Keratinocyte (primary cell): Measurements from ENCODE around the gene ZNF581. TPM values are rescaled to one million over a fixed set of nuclear protein-coding genes. Genes with fewer than 3 reads are reported as not detected.

Source experiments
- DNase-seq: peaks from one replicate; pipeline ENCODE4 v3.0.0-alpha.2; 2011; ENCODE audit warnings: low read depth, missing footprints, low spot score
- FAIRE-seq: peaks from 2 replicates; lab custom pipeline; 2011; peaks lifted over from hg19 to GRCh38; lab: Jason Lieb, UNC
- H2AFZ ChIP-seq: 2 replicates; pipeline ENCODE4 v1.6.0; 2012; ENCODE audit warnings: low read length, control low read depth, inconsistent platforms; ENCODE audit not compliant: control insufficient read depth
- H3K27ac ChIP-seq: 2 replicates; pipeline ENCODE4 v1.5.1; 2011; ENCODE audit warnings: low read length; ENCODE audit not compliant: control insufficient read depth, insufficient read depth
- H3K27me3 ChIP-seq: 3 replicates; pipeline ENCODE4 v1.6.0; 2011; ENCODE audit warnings: low read length; ENCODE audit not compliant: control insufficient read depth, insufficient read depth; ENCODE audit errors: extremely low read depth
- H3K36me3 ChIP-seq, 2 experiments: 2 replicates in 1 of 2; 3 replicates in 1 of 2; pipeline ENCODE4 v1.5.1; 2011; ENCODE audit warnings: low read length in 2 of 2, mild to moderate bottlenecking in 1 of 2; ENCODE audit not compliant: control insufficient read depth in 2 of 2, insufficient read depth in 2 of 2; ENCODE audit errors: extremely low read depth in 1 of 2
- H3K4me1 ChIP-seq: 3 replicates; pipeline ENCODE4 v1.5.1; 2011; ENCODE audit warnings: low read length; ENCODE audit not compliant: control insufficient read depth, insufficient read depth; ENCODE audit errors: extremely low read depth
- H3K4me2 ChIP-seq: 3 replicates; pipeline ENCODE4 v1.6.0; 2011; ENCODE audit warnings: low read depth, low read length; ENCODE audit not compliant: control insufficient read depth, insufficient read depth; ENCODE audit errors: extremely low read depth
- H3K4me3 ChIP-seq, 3 experiments: fragments of 200-600 bp in 1 of 3; sonication (generic) in 1 of 3; 2 replicates in 2 of 3; 3 replicates in 1 of 3; pipeline ENCODE4 v1.5.1; 2011 to 2016; ENCODE audit warnings: low read length in 3 of 3, mild to moderate bottlenecking in 3 of 3, control low read depth in 2 of 3, inconsistent platforms in 1 of 3, low read depth in 1 of 3, mixed read lengths in 1 of 3, mixed run types in 1 of 3, moderate library complexity in 1 of 3; ENCODE audit not compliant: control insufficient read depth in 2 of 3, insufficient read depth in 2 of 3; ENCODE audit errors: extremely low read depth in 1 of 3
- H3K79me2 ChIP-seq: 2 replicates; pipeline ENCODE4 v1.6.0; 2012; ENCODE audit warnings: low read length; ENCODE audit not compliant: control insufficient read depth, insufficient read depth
- H3K9ac ChIP-seq: 3 replicates; pipeline ENCODE4 v1.6.0; 2011; ENCODE audit warnings: low read length; ENCODE audit not compliant: control insufficient read depth, insufficient read depth; ENCODE audit errors: extremely low read depth
- H3K9me1 ChIP-seq: 3 replicates; pipeline ENCODE4 v1.6.0; 2011; ENCODE audit warnings: low read length; ENCODE audit not compliant: control insufficient read depth, insufficient read depth; ENCODE audit errors: extremely low read depth
- H3K9me3 ChIP-seq: 2 replicates; pipeline ENCODE4 v1.5.1; 2012; ENCODE audit warnings: low read depth, low read length; ENCODE audit not compliant: control insufficient read depth
- H4K20me1 ChIP-seq: 3 replicates; pipeline ENCODE4 v1.6.0; 2011; ENCODE audit warnings: low read length; ENCODE audit not compliant: control insufficient read depth, insufficient read depth; ENCODE audit errors: extremely low read depth
- EZH2 ChIP-seq: IDR thresholded peaks from one replicate; pipeline ENCODE4 v1.6.1; 2012; ENCODE audit warnings: inconsistent platforms, mild to moderate bottlenecking, low read length, moderate library complexity
- dilution Hi-C: fragments of 300-500 bp; cut with MboI; formaldehyde crosslinking; loops from one replicate; pipeline ENCODE4 v1.7.0; 2020; ENCODE audit warnings: low sequenced_read_pairs; ENCODE audit not compliant: extremely low pct_ligation_motif_present
- polyA plus RNA-seq, 5 experiments: library from polyadenylated mRNA; depleted of rRNA in 3 of 5; stranded (reverse) in 3 of 5; stranded (forward) in 1 of 5; unstranded in 1 of 5; fragments of >200 nt; gene quantifications; 1 replicate in 1 of 5; 2 replicates in 3 of 5; 3 replicates in 1 of 5; pipeline versions ENCODE4 v1.2.1 to v1.2.3, GENCODE V29; 2011 to 2012; ENCODE audit warnings: missing spikeins in 2 of 5, low read depth in 1 of 5, low replicate concordance in 1 of 5
- TF ChIP-seq, protein P1 (sequence below), 3 experiments: IDR thresholded peaks in 1 of 3; conservative IDR thresholded peaks in 1 of 3; optimal IDR thresholded peaks in 1 of 3; 2 replicates in 2 of 3; 3 replicates in 1 of 3; pipeline versions ENCODE3 to v1.5.1; 2011; ENCODE audit warnings: low read length in 3 of 3, mild to moderate bottlenecking in 3 of 3, moderate library complexity in 2 of 3, control low read depth in 1 of 3, inconsistent platforms in 1 of 3; ENCODE audit not compliant: insufficient read depth in 2 of 3; ENCODE audit errors: extremely low read depth in 1 of 3

Gene ZNF581
- polyA plus RNA-seq, 1 donor (not counting 4 experiments of a cell fraction or from before 2014, with no cell fraction given): 14.8 TPM

- dilution Hi-C loops: no loop called here
- no peak overlapping the region for H2AFZ ChIP-seq
- H4K20me1 ChIP-seq: no peaks in the 10 kb centered on the region
- DNase-seq (no peak), FAIRE-seq (no peak)
- peaks cover 6% of the 10 kb centered on the region for H3K4me1 ChIP-seq
- H3K27ac ChIP-seq: no peak overlapping the region
- no peaks in the 10 kb centered on the region for H3K9me1 ChIP-seq
- H3K79me2 ChIP-seq: peaks cover 54% of the 10 kb centered on the region
- H3K27me3 ChIP-seq: no peaks in the 10 kb centered on the region
- H3K4me3 ChIP-seq: no peak overlapping the region
- no peak for TF ChIP-seq EZH2
- TF ChIP-seq, protein P1, sequence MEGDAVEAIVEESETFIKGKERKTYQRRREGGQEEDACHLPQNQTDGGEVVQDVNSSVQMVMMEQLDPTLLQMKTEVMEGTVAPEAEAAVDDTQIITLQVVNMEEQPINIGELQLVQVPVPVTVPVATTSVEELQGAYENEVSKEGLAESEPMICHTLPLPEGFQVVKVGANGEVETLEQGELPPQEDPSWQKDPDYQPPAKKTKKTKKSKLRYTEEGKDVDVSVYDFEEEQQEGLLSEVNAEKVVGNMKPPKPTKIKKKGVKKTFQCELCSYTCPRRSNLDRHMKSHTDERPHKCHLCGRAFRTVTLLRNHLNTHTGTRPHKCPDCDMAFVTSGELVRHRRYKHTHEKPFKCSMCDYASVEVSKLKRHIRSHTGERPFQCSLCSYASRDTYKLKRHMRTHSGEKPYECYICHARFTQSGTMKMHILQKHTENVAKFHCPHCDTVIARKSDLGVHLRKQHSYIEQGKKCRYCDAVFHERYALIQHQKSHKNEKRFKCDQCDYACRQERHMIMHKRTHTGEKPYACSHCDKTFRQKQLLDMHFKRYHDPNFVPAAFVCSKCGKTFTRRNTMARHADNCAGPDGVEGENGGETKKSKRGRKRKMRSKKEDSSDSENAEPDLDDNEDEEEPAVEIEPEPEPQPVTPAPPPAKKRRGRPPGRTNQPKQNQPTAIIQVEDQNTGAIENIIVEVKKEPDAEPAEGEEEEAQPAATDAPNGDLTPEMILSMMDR (optimal IDR thresholded peaks at IDR 0.05 in 1 of 3, IDR thresholded peaks at IDR 0.05 in 1 of 3, conservative IDR thresholded peaks at IDR 0.05 in 1 of 3; ENCODE audit: extremely low read depth in 1 of 3, insufficient read depth in 2 of 3, low read length in 3 of 3): no peak
- H3K9me3 ChIP-seq: no peaks in the 10 kb centered on the region
- H3K4me2 ChIP-seq: no peak overlapping the region
- H3K36me3 ChIP-seq: peaks cover 11 to 17% of the 10 kb centered on the region in 2 experiments
- H3K9ac ChIP-seq: no peak overlapping the region
These were observed 32.0 kb upstream of the ZNF581 start for GRCh38 chr19:55611300-55611982.

DNA sequence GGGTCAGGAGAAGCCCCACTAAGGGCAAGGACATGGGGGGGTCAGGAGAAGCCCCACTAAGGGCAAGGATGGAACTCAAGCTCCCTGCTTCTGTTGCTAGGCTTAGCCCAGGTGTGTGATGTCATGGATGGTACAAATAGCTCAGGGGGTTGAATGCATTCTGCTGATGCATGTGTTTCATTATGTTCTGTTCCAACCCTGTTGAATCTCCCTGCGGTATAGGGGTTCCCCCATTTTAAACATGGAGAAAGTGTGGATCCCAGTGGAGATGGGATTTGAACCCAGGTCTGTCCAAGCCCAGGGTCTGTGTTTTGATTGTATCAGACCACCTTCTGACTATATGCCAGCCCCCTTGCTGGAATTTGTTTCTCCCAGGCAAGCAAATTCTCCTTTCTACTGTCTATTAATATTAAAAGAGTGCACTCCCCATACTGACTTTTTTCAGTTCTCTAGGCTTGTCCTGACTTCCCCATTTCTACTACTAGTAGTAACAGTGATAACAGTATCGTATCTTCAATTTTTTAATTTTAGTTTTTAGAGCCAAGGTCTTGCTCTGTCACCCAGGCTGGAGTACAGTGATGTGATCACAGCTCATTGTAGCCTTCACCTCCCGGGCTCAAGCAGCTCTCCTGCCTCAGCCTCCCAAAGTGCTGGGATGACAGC lies 31.3 kb upstream of the ZNF581 start:
- TF ChIP-seq, protein P1 (optimal IDR thresholded peaks at IDR 0.05 in 1 of 3, IDR thresholded peaks at IDR 0.05 in 1 of 3, conservative IDR thresholded peaks at IDR 0.05 in 1 of 3; ENCODE audit: extremely low read depth in 1 of 3, insufficient read depth in 2 of 3, low read length in 3 of 3): no peak
- no peak for TF ChIP-seq EZH2
- Histone ChIP-seq H3K27me3 (no peaks in the 10 kb centered on the region), H3K27ac (no peak overlapping the region), H3K9me3 (no peaks in the 10 kb centered on the region), H3K4me2 (no peak overlapping the region), H3K36me3 (peaks cover 5 to 16% of the 10 kb centered on the region in 2 experiments), H3K9me1 (no peaks in the 10 kb centered on the region), H3K4me1 (no peaks in the 10 kb centered on the region), H3K9ac (no peak overlapping the region), H3K79me2 (peaks cover 47% of the 10 kb centered on the region), H4K20me1 (no peaks in the 10 kb centered on the region), H2AFZ (no peak overlapping the region), H3K4me3 (no peak overlapping the region)
- no peak for FAIRE-seq
- DNase-seq: no peak
- dilution Hi-C loops: no loop called here
